Endothelial cell of umbilical vein (primary cell): Measurements from ENCODE around the gene ADAP1.

Experiments used
- CTCF ChIP-seq, 2 donors: IDR thresholded peaks; 1 replicate in 1 of 2; 2 replicates in 1 of 2; pipeline ENCODE4 v1.5.1; 2011; ENCODE audit warnings: low read length in 2 of 2, mild to moderate bottlenecking in 2 of 2, moderate library complexity in 2 of 2, control low read depth in 1 of 2, inconsistent platforms in 1 of 2, low read depth in 1 of 2; ENCODE audit not compliant: insufficient read depth in 1 of 2; ENCODE audit errors: extremely low read depth in 1 of 2
- EZH2 ChIP-seq: IDR thresholded peaks from 2 replicates; pipeline ENCODE4 v1.6.1; 2012; ENCODE audit warnings: borderline replicate concordance, low read depth, mild to moderate bottlenecking, moderate library complexity, low read length, inconsistent platforms; ENCODE audit not compliant: severe bottlenecking
- GATA2 ChIP-seq: IDR thresholded peaks from 2 replicates; pipeline ENCODE4 v1.7.0; 2011; ENCODE audit warnings: low read depth, mild to moderate bottlenecking, moderate library complexity, mixed read lengths, low read length; ENCODE audit not compliant: insufficient read length, insufficient read depth
- JUN ChIP-seq: IDR thresholded peaks from 2 replicates; pipeline ENCODE4 v1.6.1; 2011; ENCODE audit warnings: borderline replicate concordance, low read depth; ENCODE audit not compliant: insufficient read length, insufficient read depth
- MAX ChIP-seq: IDR thresholded peaks from 2 replicates; pipeline ENCODE4 v1.6.1; 2011; ENCODE audit not compliant: insufficient read depth, insufficient read length
- MYC ChIP-seq: IDR thresholded peaks from one replicate; pipeline ENCODE4 v1.6.1; 2011; ENCODE audit warnings: mild to moderate bottlenecking, low read depth, low read length
- POLR2A ChIP-seq: IDR thresholded peaks from 2 replicates; pipeline ENCODE4 v1.6.1; 2012; ENCODE audit warnings: low read depth, mild to moderate bottlenecking, control low read depth, low read length
- POLR2AphosphoS5 ChIP-seq: IDR thresholded peaks from 2 replicates; pipeline ENCODE4 v1.6.1; 2012; ENCODE audit warnings: low read depth, mild to moderate bottlenecking, control low read depth, low read length, moderate library complexity; ENCODE audit not compliant: insufficient read depth

GRCh38 chr7:952548-953441, 1.7 kb downstream of the ADAP1 start:
- TF ChIP-seq EZH2 (no peak), POLR2AphosphoS5 (no peak), CTCF (IDR thresholded peaks at IDR 0.05; ENCODE audit: extremely low read depth in 1 of 2, insufficient read depth in 1 of 2, low read depth in 1 of 2, low read length in 2 of 2) (no peak), POLR2A (no peak), MAX (no peak), MYC (no peak), GATA2 (no peak), JUN (no peak)
